GM12892 (cell line): ENCODE data around the gene DOCK1.

ENCODE experiments used
- POLR2A ChIP-seq: IDR thresholded peaks from 2 replicates; pipeline ENCODE4 v1.6.1; 2011; ENCODE audit warnings: low read depth, low read length, control low read depth
- POLR2AphosphoS5 ChIP-seq: IDR thresholded peaks from 2 replicates; pipeline ENCODE4 v1.6.1; 2011; ENCODE audit warnings: low read depth, low read length, control low read depth
- TAF1 ChIP-seq: IDR thresholded peaks from 2 replicates; pipeline ENCODE4 v1.6.1; 2011; ENCODE audit warnings: low read depth, mild to moderate bottlenecking, control low read depth, low read length, borderline replicate concordance

DNA sequence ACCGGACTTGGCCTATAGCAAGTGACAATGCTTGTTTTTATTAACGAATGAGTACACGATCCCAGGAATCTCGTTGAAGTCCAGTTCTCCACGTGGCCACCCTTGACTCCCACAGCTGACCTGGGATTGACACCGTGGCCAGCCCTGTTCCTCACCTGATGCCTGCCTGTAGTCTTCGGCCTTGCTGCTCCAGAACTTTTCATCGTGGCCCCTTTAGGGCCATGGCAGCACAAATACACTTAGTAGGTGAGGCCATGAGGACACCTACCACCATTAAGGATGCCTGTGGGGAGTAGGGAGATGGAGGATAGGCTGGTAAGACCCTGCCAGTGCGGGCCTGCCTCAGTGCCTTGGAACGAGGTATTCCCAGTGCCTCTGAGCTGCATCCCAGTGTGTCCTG is 321.8 kb downstream of the DOCK1 start:
- TF ChIP-seq POLR2A: no peak
- no peak for TF ChIP-seq TAF1
- TF ChIP-seq POLR2AphosphoS5: no peak
